HEK293 (cell line): ENCODE data around the gene ACTN4.

ENCODE experiments used
- CTCF ChIA-PET: fragments of 350-600 bp; formaldehyde crosslinking; extraction: SDS; loops from one replicate; lab custom pipeline; 2021; ENCODE audit warnings: antibody characterized with exemption; lab: Yijun Ruan, JAX
- POLR2A ChIA-PET: fragments of 300-600 bp; formaldehyde crosslinking; extraction: SDS; loops from one replicate; lab custom pipeline; 2020; ENCODE audit warnings: antibody characterized with exemption, inconsistent platforms; lab: Yijun Ruan, JAX
- H3K27ac ChIP-seq: fragments of 200-500 bp; sonication (Bioruptor generic); 2 replicates; pipeline ENCODE4 v1.5.1; 2014; ENCODE audit warnings: low read depth, low read length, control low read depth, inconsistent platforms; ENCODE audit errors: extremely low read depth
- H3K36me3 ChIP-seq, 2 experiments: fragments of 200-500 bp in 1 of 2; sonication (Bioruptor generic) in 1 of 2; 1 replicate in 1 of 2; 2 replicates in 1 of 2; pipeline ENCODE4 v1.5.1; 2014 to 2017; ENCODE audit warnings: inconsistent platforms in 2 of 2, low read length in 2 of 2; ENCODE audit not compliant: control insufficient read depth in 2 of 2, insufficient read depth in 1 of 2
- H3K4me1 ChIP-seq: fragments of 200-500 bp; sonication (Bioruptor generic); 2 replicates; pipeline ENCODE4 v1.5.1; 2014; ENCODE audit warnings: mild to moderate bottlenecking, low read length, inconsistent platforms; ENCODE audit not compliant: control insufficient read depth, insufficient read depth
- H3K4me3 ChIP-seq: 2 replicates; pipeline ENCODE4 v1.5.1; 2011; ENCODE audit warnings: low read depth, mild to moderate bottlenecking, control low read depth, low read length, moderate library complexity
- H3K9me3 ChIP-seq: fragments of 200-500 bp; sonication (Bioruptor generic); 2 replicates; pipeline ENCODE4 v1.5.1; 2014; ENCODE audit warnings: low read depth, low read length, inconsistent platforms; ENCODE audit not compliant: control insufficient read depth, insufficient read depth
- FEZF1 ChIP-seq: fragments of 450-650 bp; formaldehyde crosslinking; IDR thresholded peaks from 2 replicates; pipeline ENCODE4 v1.5.1; 2016; ENCODE audit warnings: missing biosample characterization, missing genetic modification characterization
- KLF7 ChIP-seq: fragments of 450-650 bp; formaldehyde crosslinking; IDR thresholded peaks from 2 replicates; pipeline ENCODE4 v1.5.1; 2016; ENCODE audit warnings: missing biosample characterization, missing genetic modification characterization, borderline replicate concordance
- MYNN ChIP-seq: fragments of 450-650 bp; formaldehyde crosslinking; IDR thresholded peaks from 2 replicates; pipeline ENCODE4 v1.5.1; 2016; ENCODE audit warnings: missing biosample characterization, missing genetic modification characterization, borderline replicate concordance
- MZF1 ChIP-seq: fragments of 450-650 bp; formaldehyde crosslinking; IDR thresholded peaks from 2 replicates; pipeline ENCODE4 v1.5.1; 2017; ENCODE audit warnings: missing biosample characterization, missing genetic modification characterization, borderline replicate concordance
- PRDM1 ChIP-seq: fragments of 450-650 bp; formaldehyde crosslinking; IDR thresholded peaks from 2 replicates; pipeline ENCODE4; 2016; ENCODE audit warnings: missing biosample characterization, missing genetic modification characterization
- WT1 ChIP-seq: fragments of 450-650 bp; formaldehyde crosslinking; IDR thresholded peaks from 2 replicates; pipeline ENCODE4 v1.5.1; 2016; ENCODE audit warnings: missing biosample characterization, missing genetic modification characterization
- ZNF239 ChIP-seq: fragments of 450-650 bp; formaldehyde crosslinking; IDR thresholded peaks from 2 replicates; pipeline ENCODE4 v1.5.1; 2016; ENCODE audit warnings: missing biosample characterization, missing genetic modification characterization
- ZNF366 ChIP-seq: fragments of 450-650 bp; formaldehyde crosslinking; conservative IDR thresholded peaks from 2 replicates; pipeline ENCODE4 v1.5.1; 2016; ENCODE audit warnings: missing biosample characterization, missing genetic modification characterization
- ZNF521 ChIP-seq: fragments of 450-650 bp; formaldehyde crosslinking; IDR thresholded peaks from 2 replicates; pipeline ENCODE4 v1.5.1; 2017; ENCODE audit warnings: missing biosample characterization, mild to moderate bottlenecking, missing genetic modification characterization
- ZNF600 ChIP-seq: fragments of 450-650 bp; formaldehyde crosslinking; IDR thresholded peaks from 2 replicates; pipeline ENCODE4 v1.5.1; 2016; ENCODE audit warnings: missing biosample characterization, missing genetic modification characterization
- ZNF837 ChIP-seq: fragments of 450-650 bp; formaldehyde crosslinking; IDR thresholded peaks from 2 replicates; pipeline ENCODE4 v1.5.1; 2016; ENCODE audit warnings: missing biosample characterization, missing genetic modification characterization
- ZSCAN16 ChIP-seq: fragments of 450-650 bp; formaldehyde crosslinking; IDR thresholded peaks from 2 replicates; pipeline ENCODE4 v1.5.1; 2016; ENCODE audit warnings: missing biosample characterization, missing genetic modification characterization
- TF ChIP-seq, protein P1 (sequence below): fragments of 450-650 bp; IDR thresholded peaks from 2 replicates; pipeline ENCODE4 v1.5.1; 2018; ENCODE audit warnings: missing biosample characterization, mild to moderate bottlenecking, missing genetic modification characterization
- TF ChIP-seq, protein P2 (sequence below): fragments of 450-650 bp; formaldehyde crosslinking; IDR thresholded peaks from 2 replicates; pipeline ENCODE4 v1.5.1; 2017; ENCODE audit warnings: missing biosample characterization, missing genetic modification characterization
- TF ChIP-seq, protein P3 (sequence below): fragments of 450-650 bp; formaldehyde crosslinking; IDR thresholded peaks from 2 replicates; pipeline ENCODE4 v1.5.1; 2016; ENCODE audit warnings: missing biosample characterization, missing genetic modification characterization
- TF ChIP-seq, protein P4 (sequence below): fragments of 450-650 bp; formaldehyde crosslinking; IDR thresholded peaks from 2 replicates; pipeline ENCODE4 v1.5.1; 2016; ENCODE audit warnings: missing biosample characterization, missing genetic modification characterization
- TF ChIP-seq, protein P5 (sequence below): fragments of 450-650 bp; formaldehyde crosslinking; IDR thresholded peaks from 2 replicates; pipeline ENCODE4 v1.5.1; 2016; ENCODE audit warnings: missing biosample characterization, missing genetic modification characterization
- TF ChIP-seq, protein P6 (sequence below): fragments of 450-650 bp; formaldehyde crosslinking; IDR thresholded peaks from 2 replicates; pipeline ENCODE4 v1.5.1; 2016; ENCODE audit warnings: missing biosample characterization, missing genetic modification characterization
- TF ChIP-seq, protein P7 (sequence below): sonication (generic); formaldehyde crosslinking; IDR thresholded peaks from 2 replicates; pipeline ENCODE4 v1.8.1; 2022; ENCODE audit warnings: mild to moderate bottlenecking, moderate library complexity, missing genetic modification reagents
- TF ChIP-seq, protein P8 (sequence below): fragments of 450-650 bp; formaldehyde crosslinking; IDR thresholded peaks from 2 replicates; pipeline ENCODE4 v1.5.1; 2017; ENCODE audit warnings: missing biosample characterization, missing genetic modification characterization

The ACTN4 gene

DNA sequence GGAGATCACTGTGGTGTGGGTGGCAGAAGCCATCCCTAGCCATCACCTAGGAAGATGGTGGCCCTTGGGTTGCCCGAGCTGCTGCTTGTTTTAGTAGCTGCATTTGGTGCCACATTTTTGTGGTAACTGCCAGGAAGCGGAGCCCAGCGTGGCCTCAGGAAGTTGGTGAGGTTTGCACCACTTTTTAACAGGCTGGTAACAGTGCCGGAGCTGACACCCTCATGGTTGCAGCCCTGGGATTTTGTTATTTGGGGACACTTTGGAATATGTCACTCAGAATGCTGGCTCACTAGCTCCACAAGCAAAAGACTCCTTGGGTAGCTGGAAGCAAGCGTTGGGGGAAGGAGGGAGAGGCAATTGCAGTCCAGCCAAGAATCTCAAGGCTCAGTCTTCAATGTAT, 22.1 kb downstream of the ACTN4 start:
- H3K27ac ChIP-seq = no peak overlapping the region
- 0 out of 2 replicates have a peak, but pooled peaks have one; percentile 7 for TF ChIP-seq MYNN (tag by site-specific recombination)
- TF ChIP-seq, protein P1, sequence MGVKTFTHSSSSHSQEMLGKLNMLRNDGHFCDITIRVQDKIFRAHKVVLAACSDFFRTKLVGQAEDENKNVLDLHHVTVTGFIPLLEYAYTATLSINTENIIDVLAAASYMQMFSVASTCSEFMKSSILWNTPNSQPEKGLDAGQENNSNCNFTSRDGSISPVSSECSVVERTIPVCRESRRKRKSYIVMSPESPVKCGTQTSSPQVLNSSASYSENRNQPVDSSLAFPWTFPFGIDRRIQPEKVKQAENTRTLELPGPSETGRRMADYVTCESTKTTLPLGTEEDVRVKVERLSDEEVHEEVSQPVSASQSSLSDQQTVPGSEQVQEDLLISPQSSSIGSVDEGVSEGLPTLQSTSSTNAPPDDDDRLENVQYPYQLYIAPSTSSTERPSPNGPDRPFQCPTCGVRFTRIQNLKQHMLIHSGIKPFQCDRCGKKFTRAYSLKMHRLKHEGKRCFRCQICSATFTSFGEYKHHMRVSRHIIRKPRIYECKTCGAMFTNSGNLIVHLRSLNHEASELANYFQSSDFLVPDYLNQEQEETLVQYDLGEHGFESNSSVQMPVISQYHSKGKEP (tag by site-specific recombination) = no peak
- TF ChIP-seq, all 188 proteins: peak for 1
- H3K4me3 ChIP-seq = no peak overlapping the region
- no peaks in the 10 kb centered on the region for H3K9me3 ChIP-seq
- CTCF ChIA-PET = interaction anchor here (0.9 to 2.2 kb wide), 5 partner anchors 10 to 35 kb away, joined by 3 to 7 read pairs (median 5); no protein-coding TSS in a partner anchor
- H3K36me3 ChIP-seq = peaks cover 0 to 13% of the 10 kb centered on the region in 2 experiments; a peak in 1 of 3 replicates
- POLR2A ChIA-PET = interaction anchor here (1.0 to 10.8 kb wide), 2 partner anchors 14 to 22 kb away, joined by 4 to 122 read pairs; partner anchors contain the start of gene ACTN4
- peaks cover 67% of the 10 kb centered on the region for H3K4me1 ChIP-seq

DNA sequence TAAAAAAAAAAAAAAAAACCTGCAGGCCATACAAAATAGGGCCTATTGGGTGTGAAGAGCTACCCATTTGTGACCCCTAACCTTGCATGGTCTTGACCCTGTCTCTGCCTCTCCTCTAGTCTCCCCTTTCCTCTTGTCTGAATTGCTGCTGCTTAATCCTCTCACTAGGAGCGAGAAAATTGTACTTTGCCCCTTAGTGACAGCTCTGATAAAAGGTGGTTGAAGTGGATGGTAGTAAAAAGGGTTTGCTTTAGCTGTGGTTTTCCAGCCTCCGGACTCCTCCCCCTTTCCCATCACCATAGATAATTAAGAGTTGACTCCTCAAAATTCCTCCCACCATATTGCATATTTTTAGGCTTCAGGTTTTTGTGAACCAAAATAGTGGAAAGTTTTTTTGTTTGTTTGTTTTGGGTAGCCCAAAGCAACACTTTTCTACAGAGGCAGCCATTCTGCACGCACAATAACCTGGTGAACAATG, 23.5 kb downstream of the ACTN4 start:
- Histone ChIP-seq H3K4me1 (peaks cover 53% of the 10 kb centered on the region), H3K4me3 (no peak overlapping the region), H3K27ac (peak overlapping the region; percentile 61), H3K36me3 (peaks cover 0 to 13% of the 10 kb centered on the region in 2 experiments; a peak in 1 of 3 replicates), H3K9me3 (no peaks in the 10 kb centered on the region)
- ChIA-PET POLR2A (interaction anchor here (0.5 to 10.8 kb wide), 4 partner anchors 8 to 24 kb away, joined by 3 to 122 read pairs (median 4); partner anchors contain the start of gene ACTN4), CTCF (interaction anchor here (0.7 to 2.4 kb wide), 8 partner anchors 10 to 164 kb away, joined by 3 to 8 read pairs (median 3); no protein-coding TSS in a partner anchor)
- peak; percentile 80 for TF ChIP-seq FEZF1 (tag by site-specific recombination)
- TF ChIP-seq KLF7 (tag by site-specific recombination) = no peak
- TF ChIP-seq ZNF239 = no peak
- TF ChIP-seq ZSCAN16 (tag by site-specific recombination) = no peak
- TF ChIP-seq, protein P2, sequence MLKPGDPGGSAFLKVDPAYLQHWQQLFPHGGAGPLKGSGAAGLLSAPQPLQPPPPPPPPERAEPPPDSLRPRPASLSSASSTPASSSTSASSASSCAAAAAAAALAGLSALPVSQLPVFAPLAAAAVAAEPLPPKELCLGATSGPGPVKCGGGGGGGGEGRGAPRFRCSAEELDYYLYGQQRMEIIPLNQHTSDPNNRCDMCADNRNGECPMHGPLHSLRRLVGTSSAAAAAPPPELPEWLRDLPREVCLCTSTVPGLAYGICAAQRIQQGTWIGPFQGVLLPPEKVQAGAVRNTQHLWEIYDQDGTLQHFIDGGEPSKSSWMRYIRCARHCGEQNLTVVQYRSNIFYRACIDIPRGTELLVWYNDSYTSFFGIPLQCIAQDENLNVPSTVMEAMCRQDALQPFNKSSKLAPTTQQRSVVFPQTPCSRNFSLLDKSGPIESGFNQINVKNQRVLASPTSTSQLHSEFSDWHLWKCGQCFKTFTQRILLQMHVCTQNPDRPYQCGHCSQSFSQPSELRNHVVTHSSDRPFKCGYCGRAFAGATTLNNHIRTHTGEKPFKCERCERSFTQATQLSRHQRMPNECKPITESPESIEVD = no peak; the same call in 1 of the 2 replicates
- TF ChIP-seq ZNF521 = no peak
- no peak for TF ChIP-seq ZNF837 (tag by site-specific recombination)
- TF ChIP-seq WT1 = peak; percentile 67
- TF ChIP-seq, protein P3, sequence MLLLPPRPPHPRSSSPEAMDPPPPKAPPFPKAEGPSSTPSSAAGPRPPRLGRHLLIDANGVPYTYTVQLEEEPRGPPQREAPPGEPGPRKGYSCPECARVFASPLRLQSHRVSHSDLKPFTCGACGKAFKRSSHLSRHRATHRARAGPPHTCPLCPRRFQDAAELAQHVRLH (tag by site-specific recombination) = peak; percentile 12; the same call in 1 of the 2 replicates
- TF ChIP-seq ZNF600 = peak; percentile 52; the same call in 1 of the 2 replicates
- TF ChIP-seq, protein P4, sequence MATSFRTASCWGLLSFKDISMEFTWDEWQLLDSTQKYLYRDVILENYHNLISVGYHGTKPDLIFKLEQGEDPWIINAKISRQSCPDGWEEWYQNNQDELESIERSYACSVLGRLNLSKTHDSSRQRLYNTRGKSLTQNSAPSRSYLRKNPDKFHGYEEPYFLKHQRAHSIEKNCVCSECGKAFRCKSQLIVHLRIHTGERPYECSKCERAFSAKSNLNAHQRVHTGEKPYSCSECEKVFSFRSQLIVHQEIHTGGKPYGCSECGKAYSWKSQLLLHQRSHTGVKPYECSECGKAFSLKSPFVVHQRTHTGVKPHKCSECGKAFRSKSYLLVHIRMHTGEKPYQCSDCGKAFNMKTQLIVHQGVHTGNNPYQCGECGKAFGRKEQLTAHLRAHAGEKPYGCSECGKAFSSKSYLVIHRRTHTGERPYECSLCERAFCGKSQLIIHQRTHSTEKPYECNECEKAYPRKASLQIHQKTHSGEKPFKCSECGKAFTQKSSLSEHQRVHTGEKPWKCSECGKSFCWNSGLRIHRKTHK (tag by site-specific recombination) = no peak
- TF ChIP-seq, protein P5, sequence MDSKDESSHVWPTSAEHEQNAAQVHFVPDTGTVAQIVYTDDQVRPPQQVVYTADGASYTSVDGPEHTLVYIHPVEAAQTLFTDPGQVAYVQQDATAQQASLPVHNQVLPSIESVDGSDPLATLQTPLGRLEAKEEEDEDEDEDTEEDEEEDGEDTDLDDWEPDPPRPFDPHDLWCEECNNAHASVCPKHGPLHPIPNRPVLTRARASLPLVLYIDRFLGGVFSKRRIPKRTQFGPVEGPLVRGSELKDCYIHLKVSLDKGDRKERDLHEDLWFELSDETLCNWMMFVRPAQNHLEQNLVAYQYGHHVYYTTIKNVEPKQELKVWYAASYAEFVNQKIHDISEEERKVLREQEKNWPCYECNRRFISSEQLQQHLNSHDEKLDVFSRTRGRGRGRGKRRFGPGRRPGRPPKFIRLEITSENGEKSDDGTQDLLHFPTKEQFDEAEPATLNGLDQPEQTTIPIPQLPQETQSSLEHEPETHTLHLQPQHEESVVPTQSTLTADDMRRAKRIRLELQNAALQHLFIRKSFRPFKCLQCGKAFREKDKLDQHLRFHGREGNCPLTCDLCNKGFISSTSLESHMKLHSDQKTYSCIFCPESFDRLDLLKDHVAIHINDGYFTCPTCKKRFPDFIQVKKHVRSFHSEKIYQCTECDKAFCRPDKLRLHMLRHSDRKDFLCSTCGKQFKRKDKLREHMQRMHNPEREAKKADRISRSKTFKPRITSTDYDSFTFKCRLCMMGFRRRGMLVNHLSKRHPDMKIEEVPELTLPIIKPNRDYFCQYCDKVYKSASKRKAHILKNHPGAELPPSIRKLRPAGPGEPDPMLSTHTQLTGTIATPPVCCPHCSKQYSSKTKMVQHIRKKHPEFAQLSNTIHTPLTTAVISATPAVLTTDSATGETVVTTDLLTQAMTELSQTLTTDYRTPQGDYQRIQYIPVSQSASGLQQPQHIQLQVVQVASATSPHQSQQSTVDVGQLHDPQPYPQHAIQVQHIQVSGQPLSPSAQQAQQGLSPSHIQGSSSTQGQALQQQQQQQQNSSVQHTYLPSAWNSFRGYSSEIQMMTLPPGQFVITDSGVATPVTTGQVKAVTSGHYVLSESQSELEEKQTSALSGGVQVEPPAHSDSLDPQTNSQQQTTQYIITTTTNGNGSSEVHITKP (tag by site-specific recombination) = 0 out of 2 replicates have a peak, but pooled peaks have one; percentile 17
- TF ChIP-seq PRDM1 (tag by site-specific recombination) = peak; percentile 71
- TF ChIP-seq, protein P6, sequence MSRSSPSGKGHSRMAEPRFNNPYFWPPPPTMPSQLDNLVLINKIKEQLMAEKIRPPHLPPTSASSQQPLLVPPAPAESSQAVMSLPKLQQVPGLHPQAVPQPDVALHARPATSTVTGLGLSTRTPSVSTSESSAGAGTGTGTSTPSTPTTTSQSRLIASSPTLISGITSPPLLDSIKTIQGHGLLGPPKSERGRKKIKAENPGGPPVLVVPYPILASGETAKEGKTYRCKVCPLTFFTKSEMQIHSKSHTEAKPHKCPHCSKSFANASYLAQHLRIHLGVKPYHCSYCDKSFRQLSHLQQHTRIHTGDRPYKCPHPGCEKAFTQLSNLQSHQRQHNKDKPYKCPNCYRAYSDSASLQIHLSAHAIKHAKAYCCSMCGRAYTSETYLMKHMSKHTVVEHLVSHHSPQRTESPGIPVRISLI (tag by site-specific recombination) = 0 out of 2 replicates have a peak, but pooled peaks have one; percentile 67
- no peak for TF ChIP-seq MZF1
- TF ChIP-seq, protein P7, sequence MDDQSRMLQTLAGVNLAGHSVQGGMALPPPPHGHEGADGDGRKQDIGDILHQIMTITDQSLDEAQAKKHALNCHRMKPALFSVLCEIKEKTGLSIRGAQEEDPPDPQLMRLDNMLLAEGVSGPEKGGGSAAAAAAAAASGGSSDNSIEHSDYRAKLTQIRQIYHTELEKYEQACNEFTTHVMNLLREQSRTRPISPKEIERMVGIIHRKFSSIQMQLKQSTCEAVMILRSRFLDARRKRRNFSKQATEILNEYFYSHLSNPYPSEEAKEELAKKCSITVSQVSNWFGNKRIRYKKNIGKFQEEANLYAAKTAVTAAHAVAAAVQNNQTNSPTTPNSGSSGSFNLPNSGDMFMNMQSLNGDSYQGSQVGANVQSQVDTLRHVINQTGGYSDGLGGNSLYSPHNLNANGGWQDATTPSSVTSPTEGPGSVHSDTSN (CRISPR knock-in tag) = no peak
- TF ChIP-seq, protein P8, sequence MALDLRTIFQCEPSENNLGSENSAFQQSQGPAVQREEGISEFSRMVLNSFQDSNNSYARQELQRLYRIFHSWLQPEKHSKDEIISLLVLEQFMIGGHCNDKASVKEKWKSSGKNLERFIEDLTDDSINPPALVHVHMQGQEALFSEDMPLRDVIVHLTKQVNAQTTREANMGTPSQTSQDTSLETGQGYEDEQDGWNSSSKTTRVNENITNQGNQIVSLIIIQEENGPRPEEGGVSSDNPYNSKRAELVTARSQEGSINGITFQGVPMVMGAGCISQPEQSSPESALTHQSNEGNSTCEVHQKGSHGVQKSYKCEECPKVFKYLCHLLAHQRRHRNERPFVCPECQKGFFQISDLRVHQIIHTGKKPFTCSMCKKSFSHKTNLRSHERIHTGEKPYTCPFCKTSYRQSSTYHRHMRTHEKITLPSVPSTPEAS (tag by site-specific recombination) = no peak
- TF ChIP-seq ZNF366 (tag by site-specific recombination) = 0 out of 2 replicates have a peak, but pooled peaks have one; percentile 17
